DOHH2 (cell line): ENCODE data around the gene RAB6C.
"Not testable (repeated sequence)": the region's sequence is repeated elsewhere in the genome, so short reads cannot be mapped to it uniquely, and the experiment has no call there.

Experiments
- CTCF ChIP-seq: fragments of 200-600 bp; sonication (generic); IDR thresholded peaks from one replicate; pipeline ENCODE4 v1.5.1; 2014; ENCODE audit warnings: antibody characterized with exemption, mild to moderate bottlenecking, low read depth, low read length; ENCODE audit not compliant: poor library complexity, severe bottlenecking
- EZH2phosphoT487 ChIP-seq: fragments of 200-600 bp; sonication (generic); IDR thresholded peaks from 2 replicates; pipeline ENCODE4 v1.6.1; 2017; ENCODE audit warnings: borderline replicate concordance, mild to moderate bottlenecking, antibody characterized with exemption, low read length, moderate library complexity, mixed read lengths

DNA sequence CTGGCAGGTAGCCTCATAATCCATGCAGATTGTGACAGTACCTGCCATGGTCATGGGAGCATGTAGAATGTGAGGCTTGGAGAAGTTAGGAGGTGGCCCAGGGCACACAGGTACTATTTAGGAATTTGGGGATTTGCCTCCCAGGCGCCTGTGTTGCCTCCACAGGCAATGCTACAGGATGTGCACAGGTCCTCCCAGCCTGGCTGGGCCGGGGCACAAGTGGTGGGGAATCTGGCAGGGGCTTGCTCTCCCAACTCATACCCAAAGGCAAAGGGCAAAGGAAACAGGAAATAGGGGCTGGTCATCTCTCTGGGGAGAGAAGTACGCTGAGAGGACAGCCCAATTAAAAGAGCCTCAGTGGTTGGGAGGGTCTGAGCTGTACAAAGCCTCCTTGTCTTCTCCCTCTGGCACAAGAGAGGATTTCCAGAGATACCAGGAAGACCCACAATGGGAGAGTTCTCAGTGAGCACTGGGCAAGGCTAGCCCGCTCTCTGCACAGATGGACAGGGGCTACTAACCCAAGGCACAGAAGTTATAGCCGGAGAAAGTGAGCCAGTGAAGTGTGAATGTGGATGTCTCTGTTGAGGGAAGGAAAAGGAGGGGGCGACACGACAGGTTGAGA, 40.5 kb upstream of the RAB6C start:
- not testable (repeated sequence) for TF ChIP-seq CTCF, EZH2phosphoT487
